T-helper 22 cell (primary cell): ENCODE results near the gene DGKI.

ENCODE experiments used
- DNase-seq: peaks from one replicate; pipeline ENCODE4 v3.0.0-alpha.2; 2020; ENCODE audit warnings: low read depth

Gene DGKI

DNA sequence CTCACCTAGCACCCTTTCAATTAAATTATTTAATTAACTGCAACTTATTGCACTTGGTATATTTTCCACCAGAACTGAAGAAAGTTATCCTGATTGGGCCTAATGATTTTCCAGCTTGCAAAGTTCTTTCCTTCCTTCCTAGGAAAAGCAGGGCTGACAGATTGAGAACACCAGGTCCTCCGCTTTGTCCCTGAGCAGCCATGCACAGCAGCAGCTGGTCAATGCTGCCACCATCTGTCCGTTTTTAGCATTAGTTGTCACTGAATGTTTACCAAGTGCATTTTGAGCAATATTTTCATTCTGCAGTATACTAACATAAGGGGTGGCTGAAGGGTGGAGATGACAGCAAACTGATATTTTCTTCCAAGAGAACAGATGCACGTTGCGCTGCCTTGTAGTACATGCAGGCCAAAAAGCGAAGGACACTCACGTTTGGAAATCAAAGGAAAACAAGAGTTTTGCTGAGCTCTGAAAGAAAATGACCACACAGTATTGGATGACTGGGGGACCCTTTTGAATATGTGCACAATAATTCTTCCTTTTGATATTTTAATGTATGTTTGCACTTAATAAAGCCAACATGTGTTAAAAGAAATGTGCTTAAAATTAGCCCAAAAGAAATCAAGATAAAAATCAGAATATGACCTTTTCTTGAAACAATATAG, 254.4 kb downstream of the DGKI start:
- no peak for DNase-seq

DNA sequence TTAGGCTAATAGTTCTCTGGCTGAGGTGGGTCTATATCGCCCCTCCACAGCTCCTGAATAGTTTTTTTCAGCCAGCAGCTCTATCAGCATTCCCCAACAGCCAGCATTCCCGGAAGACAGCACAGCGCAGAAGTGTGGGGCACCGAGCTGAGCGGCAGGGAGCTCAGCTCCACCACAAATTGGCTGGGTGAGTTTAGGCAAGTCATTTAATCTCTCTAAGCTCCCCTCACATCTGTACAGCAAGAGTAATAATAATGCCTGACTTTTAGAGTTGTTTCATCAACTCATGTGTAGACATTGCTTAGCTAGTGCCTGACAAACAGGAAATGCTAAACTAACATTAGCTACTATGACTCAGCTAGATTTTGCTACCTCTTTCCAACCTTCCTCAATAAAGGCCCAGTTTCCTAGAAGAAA, 255.3 kb downstream of the DGKI start:
- DNase-seq: no peak

DNA sequence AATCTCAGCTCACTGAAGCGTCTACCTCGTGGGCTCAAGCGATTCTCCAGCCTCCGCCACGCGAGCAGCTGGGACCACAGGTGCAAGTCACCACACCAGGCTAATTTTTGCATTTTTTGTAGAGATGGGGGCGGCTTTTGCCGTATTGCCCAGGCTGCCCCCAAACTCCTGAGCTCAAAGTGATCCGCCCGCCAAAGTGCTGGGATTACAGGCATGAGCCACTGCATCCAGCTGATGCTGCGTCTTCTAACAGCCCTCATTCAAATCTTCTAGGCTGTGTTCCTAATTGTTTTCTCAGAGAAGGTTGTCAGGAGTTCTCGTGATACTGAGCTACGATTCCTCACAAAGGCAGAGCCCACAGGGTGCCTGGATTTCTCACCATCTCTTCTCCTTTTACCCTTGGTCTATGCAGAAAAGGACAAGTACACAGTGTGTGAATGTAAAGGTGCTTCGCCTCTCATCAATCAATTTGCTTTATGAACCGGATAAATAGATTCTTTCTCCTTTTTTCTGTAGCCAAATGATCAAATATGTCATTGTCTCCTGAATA, 255.9 kb downstream of the DGKI start:
- no peak for DNase-seq

DNA sequence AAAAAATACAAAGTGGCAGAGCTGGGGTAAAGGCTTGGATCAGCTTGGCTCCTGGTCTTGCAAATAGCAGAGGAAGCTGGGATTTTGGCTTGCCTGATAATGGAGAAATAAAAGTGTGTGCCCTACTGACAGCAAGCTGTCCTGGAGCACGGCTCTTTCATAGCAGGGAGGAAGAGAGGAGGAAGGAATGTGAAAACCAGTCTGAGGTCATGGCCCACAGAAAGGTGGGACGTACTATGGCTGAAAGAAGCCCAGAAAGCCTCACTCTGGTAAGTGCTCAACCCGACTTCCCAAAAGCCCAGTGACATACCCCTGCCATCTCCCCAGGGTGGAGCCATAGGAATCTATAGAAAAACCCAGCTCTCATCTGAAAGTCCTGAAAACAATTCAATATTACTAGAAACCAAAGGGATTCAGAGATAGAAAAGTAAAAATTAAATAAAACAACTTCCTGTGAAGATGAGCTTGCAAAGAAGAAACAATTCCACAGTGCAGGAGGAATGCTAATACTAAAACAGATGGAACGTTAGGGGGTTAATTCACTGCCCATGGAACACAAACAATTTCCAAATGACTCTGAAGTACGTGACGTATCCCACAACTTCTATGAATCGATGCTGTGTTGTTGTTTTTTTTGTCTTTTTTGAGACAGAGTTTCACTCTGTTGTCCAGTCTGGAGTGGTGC, 256.6 kb downstream of the DGKI start:
- no peak for DNase-seq

- DNase-seq: no peak
Observed at GRCh38 chr7:137587326-137587725, 259.4 kb downstream of the DGKI start.

DNA sequence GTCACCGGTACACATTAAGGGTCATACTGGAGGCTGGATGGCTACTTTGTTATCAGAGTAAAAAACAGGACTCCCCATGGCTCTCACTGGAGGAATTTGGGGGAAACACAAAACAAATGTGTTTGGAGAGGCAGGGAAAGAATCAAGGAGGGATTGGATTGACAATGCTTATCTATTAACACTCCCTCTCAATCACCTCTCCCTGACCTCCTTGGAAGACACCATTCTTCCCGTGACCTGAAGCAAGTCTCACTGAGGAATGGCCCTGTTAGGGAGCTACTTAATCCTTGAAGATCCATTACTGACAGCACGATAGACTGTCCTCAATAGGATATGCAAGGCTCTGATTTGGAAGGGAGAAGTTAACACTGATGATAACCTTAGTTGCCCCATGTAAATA, 261.2 kb downstream of the DGKI start:
- DNase-seq: no peak

- DNase-seq: no peak
Observed at GRCh38 chr7:137583172-137583571, 263.6 kb downstream of the DGKI start.

DNA sequence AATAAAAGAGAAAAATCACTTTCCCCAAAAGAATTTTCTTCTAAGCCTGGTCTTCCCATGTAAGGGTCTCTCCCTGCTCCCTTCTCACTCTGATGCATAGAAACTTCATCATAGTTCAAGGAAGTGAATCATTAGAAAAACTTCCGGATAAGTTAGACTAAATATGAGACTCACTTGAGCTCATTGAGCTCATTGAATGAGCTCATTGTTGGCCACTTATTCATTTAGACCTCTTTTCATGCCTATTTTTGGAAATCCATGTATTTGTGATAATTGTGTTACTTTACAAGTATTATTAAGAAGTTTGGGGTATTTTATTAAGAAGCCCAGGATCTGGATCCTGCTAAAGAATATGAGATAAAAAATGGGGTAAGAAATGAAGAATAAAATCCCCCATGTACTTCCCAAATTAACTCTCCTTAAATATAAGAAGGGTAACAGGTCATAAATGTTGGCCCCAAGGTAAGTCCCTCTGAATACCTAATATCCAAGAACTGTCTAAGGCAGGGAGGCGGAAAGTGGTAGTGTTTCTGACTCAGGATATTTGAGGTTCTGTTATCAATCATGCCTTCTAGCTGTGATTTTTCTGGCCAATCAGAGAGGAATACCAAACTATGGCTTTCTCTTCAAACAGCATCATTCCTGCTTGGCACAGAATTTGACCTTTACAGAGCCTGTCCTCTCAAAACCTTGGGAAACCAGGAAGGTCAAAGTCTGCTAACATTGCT, 266.7 kb downstream of the DGKI start:
- no peak for DNase-seq

DNA sequence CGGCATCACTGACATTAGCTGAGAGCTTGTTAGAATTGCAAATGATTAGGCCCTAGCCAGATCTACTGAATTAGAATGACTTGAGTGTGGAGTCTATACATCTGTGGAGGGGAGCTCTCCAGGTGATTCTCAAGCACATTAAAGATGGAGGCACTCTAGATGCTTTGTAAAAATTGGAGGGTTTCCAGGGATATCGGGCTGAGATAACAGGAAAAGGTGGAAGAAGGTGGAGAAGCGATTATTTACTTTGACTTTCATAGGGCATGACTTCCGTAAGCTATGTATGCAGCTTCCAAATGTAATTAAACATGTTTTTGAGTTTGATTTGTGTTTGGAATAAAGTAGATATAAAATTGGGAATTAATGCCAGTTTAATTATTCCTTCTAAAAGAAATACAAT, 268.2 kb downstream of the DGKI start:
- no peak for DNase-seq

- no peak for DNase-seq
Observed at GRCh38 chr7:137577184-137577583, 269.6 kb downstream of the DGKI start.

DNA sequence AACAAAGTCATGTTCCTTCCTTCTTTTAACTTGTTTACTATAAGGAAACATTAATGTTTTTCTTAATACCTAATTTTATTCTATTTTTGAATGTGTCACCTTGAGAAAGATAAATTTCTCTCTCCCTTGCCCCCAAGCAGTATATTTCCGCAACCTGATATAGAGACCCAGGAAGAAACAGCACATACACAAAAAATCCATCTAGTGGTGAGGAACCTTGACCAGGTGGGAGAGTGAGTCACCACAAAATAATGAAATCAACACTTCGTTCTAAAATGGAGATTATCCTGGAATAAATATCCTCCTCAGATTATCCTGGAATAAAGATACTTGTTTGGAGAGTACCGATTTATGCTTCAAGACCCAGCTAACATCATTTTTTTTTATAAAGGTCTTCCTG, 270.3 kb downstream of the DGKI start:
- no peak for DNase-seq

- DNase-seq: no peak
Observed at GRCh38 chr7:137574812-137575211, 272.0 kb downstream of the DGKI start.

DNA sequence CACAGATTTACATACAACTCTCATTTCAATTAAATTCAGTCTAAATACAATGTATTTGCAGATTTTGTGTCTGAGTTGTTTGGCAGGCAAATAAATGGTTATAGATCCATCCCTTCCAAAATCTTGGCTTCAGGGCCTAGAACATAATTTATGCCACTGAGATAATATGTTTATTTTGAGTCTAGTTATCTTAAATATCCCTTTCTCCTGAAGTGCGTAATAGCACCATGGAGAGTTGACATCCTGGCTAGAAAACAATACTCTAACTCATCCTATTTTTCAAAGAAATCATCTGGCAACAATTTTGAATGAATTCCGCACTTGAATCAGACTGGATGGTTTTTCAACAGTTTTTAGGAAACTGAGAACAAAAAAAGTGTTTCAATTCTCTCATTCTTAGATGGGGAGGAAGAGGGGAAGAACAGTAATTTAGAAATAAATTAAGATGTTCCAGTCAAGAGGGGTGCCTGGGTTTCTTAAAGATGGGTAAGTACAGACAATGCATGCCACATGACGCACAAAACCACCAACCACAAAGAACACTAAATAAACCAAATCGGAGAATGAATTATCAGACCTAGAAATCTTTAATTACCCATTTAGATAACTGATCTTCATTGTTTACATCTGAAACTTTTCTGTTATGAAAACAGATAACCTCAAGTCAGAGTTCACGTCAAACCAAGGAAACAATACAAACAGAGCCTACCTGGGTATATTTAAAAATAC, 274.6 kb downstream of the DGKI start:
- DNase-seq: no peak

GRCh38 chr7:137564677-137565076, 282.1 kb downstream of the DGKI start:
- no peak for DNase-seq

- DNase-seq: no peak
Observed at GRCh38 chr7:137563981-137564380, 282.8 kb downstream of the DGKI start.

GRCh38 chr7:137547485-137547884, 299.3 kb downstream of the DGKI start:
- DNase-seq: no peak

GRCh38 chr7:137546671-137547070, 300.1 kb downstream of the DGKI start:
- DNase-seq: no peak

- no peak for DNase-seq
Observed at GRCh38 chr7:137546009-137546408, 300.8 kb downstream of the DGKI start.

DNA sequence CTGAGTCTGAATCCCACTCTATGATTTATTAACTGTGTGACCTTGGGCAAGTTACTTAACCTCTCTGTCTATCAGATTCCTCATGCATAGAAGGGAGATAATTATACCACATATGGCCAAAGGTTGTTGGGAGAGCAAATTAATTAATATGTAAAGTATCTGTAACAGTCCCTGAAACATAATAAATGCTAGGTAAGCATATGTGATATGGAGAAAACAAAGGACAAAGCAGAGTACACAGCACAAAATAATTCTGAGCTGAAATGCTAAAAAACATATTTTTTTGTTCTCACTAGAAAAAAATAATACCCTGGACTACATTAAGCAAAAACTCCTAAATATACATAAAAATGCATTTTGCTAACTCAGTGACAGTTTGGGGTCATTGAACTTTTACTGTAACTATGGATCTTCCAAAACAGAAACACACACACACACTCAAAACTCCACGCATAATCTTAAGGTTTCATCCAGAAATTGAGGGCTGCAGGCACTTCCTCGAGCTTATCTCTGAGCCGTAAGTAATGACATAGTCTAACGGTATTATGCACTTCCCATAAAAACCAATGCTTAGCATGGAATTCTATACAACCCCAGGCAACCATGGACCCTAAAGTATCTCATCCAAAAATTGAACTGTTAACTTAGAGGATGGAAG, 301.6 kb downstream of the DGKI start:
- DNase-seq: no peak

GRCh38 chr7:137544453-137545058, 302.2 kb downstream of the DGKI start:
- no peak for DNase-seq

GRCh38 chr7:137539111-137539715, 307.6 kb downstream of the DGKI start:
- DNase-seq: no peak
